ENCODE measurements around the gene TP73. TPM values are rescaled to one million over a fixed set of nuclear protein-coding genes. Genes with fewer than 3 reads are reported as not detected.

TP73 gene
- total and polyA plus RNA-seq, 12 donors: 0.03 to 0.58 (median 0.15) TPM; not detected in 7

DNA sequence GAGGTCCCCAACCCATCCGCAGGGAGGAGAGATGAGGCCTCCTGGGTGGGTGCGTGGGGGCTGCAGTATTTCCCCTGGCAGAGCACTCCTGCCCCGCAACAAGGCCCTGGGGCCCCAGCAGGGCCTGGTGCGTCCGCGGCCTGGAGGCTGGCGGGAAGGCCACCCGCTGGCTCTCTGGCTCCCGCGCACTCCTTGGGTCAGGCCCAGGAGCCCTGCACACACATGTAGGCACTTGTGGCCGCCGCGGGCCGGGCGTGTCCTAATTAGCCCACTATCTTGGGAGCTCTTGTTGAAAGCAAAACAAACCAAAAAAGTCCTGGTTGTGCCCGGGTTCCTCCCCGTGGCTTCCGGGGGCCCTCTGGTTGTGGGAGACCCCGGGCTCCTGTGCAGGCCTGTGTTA, 50.2 kb downstream of the TP73 start:
- ATAC-seq (no peak), DNase-seq (no peak)
- Histone ChIP-seq H3K9me3 (no peaks in the 10 kb centered on the region), H3K4me1 (peaks cover 0 to 13% (median 0%) of the 10 kb centered on the region in 9 donors), H3K36me3 (no peaks in the 10 kb centered on the region), H3K4me3 (no peak overlapping the region), H3K27ac (no peak overlapping the region), H3K27me3 (peaks cover 0 to 61% (median 39%) of the 10 kb centered on the region in 7 donors)
- intact Hi-C loops (cut with DNase I): no loop called here
- 69 to 70% methylated on average over 19 of the region's 19 CpGs for WGBS, 2 donors
- TF ChIP-seq, protein P1, sequence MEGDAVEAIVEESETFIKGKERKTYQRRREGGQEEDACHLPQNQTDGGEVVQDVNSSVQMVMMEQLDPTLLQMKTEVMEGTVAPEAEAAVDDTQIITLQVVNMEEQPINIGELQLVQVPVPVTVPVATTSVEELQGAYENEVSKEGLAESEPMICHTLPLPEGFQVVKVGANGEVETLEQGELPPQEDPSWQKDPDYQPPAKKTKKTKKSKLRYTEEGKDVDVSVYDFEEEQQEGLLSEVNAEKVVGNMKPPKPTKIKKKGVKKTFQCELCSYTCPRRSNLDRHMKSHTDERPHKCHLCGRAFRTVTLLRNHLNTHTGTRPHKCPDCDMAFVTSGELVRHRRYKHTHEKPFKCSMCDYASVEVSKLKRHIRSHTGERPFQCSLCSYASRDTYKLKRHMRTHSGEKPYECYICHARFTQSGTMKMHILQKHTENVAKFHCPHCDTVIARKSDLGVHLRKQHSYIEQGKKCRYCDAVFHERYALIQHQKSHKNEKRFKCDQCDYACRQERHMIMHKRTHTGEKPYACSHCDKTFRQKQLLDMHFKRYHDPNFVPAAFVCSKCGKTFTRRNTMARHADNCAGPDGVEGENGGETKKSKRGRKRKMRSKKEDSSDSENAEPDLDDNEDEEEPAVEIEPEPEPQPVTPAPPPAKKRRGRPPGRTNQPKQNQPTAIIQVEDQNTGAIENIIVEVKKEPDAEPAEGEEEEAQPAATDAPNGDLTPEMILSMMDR (IDR thresholded peaks at IDR 0.05): no peak

DNA sequence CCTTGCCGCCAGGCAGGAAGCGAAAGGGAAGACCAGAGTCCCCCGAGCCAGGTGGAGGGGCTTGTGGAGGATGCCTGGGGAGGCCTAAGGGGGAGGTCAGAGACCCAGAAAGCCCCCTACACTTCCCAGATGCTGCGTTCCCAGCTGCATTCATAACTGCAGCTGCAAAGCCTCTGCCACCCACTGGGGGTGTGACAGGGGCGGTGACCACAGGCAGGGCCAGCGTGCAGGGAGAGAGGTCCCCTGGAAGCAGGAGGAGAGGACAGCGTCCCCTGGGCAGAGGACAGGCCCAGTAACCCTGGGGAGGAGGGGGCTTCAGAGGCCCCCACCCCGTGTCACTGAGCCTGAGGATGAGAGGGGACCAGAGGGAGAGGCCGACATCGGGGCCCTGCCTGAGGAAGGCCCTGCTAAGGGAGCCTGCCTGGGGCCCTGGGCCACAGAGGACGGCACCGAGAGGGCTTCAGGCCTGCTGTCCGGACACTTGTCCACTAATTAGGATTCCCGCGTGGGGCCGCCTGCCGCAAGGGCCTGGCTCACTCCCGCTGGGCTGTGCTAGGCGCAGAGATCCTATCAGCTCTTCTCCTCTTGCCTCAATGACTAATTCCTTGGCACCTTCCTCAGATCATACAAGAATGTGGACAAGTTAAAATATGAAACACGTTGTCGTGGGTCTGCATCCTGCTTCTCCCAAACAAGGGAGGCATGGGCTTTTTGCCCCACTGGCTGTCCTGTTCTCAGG, 50.8 kb downstream of the TP73 start:
- H3K9me3 ChIP-seq: no peaks in the 10 kb centered on the region
- H3K4me1 ChIP-seq: peaks cover 0 to 13% (median 0%) of the 10 kb centered on the region in 9 donors
- no peak overlapping the region for H3K4me3 ChIP-seq
- peaks cover 0 to 65% (median 41%) of the 10 kb centered on the region in 7 donors for H3K27me3 ChIP-seq
- 52 to 56% methylated on average over 21 of the region's 21 CpGs for WGBS, 2 donors
- intact Hi-C loops (cut with DNase I): no loop called here
- H3K27ac ChIP-seq: no peak overlapping the region
- DNase-seq (no peak), ATAC-seq (peak in 1 of 8 donors; percentile 34)
- TF ChIP-seq, protein P1 (IDR thresholded peaks at IDR 0.05): no peak
- H3K36me3 ChIP-seq: no peaks in the 10 kb centered on the region

DNA sequence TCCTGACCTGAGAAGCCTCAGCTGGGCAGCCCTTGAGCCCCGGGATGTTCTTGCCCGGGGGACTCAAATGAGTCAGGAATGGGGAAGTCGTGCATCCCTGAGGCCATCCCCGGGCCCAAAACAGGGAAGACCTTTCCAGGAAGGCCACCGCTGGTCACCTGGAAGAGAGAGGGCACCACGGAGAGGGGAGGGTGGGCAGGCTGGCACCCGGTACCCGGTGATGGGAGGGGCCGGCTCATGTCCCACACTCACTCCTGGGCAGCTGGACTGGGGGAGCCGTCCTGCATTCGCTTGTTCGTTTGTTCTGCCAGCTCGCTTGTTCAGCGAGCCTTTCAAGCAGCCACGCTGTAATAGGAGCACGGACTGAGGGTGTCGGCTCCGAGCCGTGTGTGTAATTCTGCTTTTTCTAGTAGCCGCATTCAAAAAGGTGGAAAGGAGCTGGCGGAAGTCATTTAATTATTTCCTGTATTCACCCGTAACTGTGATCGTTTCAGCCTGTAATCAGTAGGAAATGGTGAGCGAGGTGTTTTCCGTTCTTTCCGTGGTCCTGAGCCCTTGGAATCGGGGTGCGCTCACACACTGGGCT, 51.6 kb downstream of the TP73 start:
- WGBS, 2 donors: 58 to 66% methylated on average over 28 of the region's 28 CpGs
- H3K4me3 ChIP-seq: no peak overlapping the region
- peaks cover 0 to 13% (median 0%) of the 10 kb centered on the region in 9 donors for H3K4me1 ChIP-seq
- intact Hi-C loops (cut with DNase I): no loop called here
- H3K27ac ChIP-seq: no peak overlapping the region
- TF ChIP-seq, protein P1 (IDR thresholded peaks at IDR 0.05): no peak
- ATAC-seq: no peak
- no peaks in the 10 kb centered on the region for H3K36me3 ChIP-seq
- no peaks in the 10 kb centered on the region for H3K9me3 ChIP-seq
- H3K27me3 ChIP-seq: peaks cover 0 to 68% (median 41%) of the 10 kb centered on the region in 7 donors
- DNase-seq: no peak

DNA sequence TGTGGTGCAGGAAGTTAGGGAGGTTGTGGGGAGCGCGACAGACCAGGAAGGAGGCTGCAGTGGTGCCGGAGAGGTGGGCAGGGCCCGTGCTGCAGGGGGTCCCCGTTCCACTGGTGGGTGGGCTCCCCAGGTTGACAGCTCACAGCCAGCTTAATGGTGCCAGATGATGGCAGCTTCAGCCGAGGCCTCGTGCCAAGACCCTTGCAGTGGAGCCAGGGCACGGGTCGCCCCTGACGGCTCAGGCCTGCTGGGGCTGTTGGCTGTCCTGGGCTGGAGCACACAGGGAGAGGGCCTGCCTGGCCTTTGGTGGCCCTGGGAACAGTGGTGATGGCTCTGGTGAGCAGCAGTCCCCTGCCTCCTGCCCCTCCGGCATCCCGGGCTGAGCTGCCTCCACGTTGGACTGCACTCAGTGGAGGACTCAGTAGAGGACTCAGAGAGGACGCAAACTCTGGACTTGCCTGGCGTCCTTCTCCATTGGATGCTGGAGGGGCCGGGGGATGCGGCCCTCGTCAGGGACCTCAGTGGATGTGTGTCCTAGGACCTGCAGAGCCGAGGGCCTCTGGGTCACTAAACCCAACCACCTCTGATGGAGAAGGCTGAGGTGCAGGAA, 53.1 kb downstream of the TP73 start:
- ATAC-seq: no peak
- Histone ChIP-seq H3K27ac (no peak overlapping the region), H3K36me3 (no peaks in the 10 kb centered on the region), H3K27me3 (peaks cover 0 to 69% (median 49%) of the 10 kb centered on the region in 7 donors), H3K4me1 (peaks cover 0 to 13% (median 0%) of the 10 kb centered on the region in 9 donors), H3K4me3 (no peak overlapping the region), H3K9me3 (no peaks in the 10 kb centered on the region)
- WGBS, 2 donors: 81 to 82% methylated on average over 19 of the region's 19 CpGs
- TF ChIP-seq, protein P1 (IDR thresholded peaks at IDR 0.05): no peak
- intact Hi-C loops (cut with DNase I): no loop called here
- no peak for DNase-seq

All from heart right ventricle (tissue), 16 donors.